ENCODE data around the gene NINJ2. TPM values are rescaled to one million over a fixed set of nuclear protein-coding genes. Genes with fewer than 3 reads are reported as not detected.

The NINJ2 gene
- total RNA-seq, 1 experiment from 2014 or later: 0.24 TPM

- Histone ChIP-seq H2BK15ac (ENCODE audit: low read depth, low read length) (no peak overlapping the region), H3K9me3 (ENCODE audit: control insufficient read depth, low read depth, low read length) (no peaks in the 10 kb centered on the region), H2AK5ac (ENCODE audit: insufficient read length, low read length) (no peak overlapping the region), H3K14ac (ENCODE audit: insufficient read depth, low read length) (no peak overlapping the region), H3K4me1 (ENCODE audit: insufficient read depth, low read length) (no peaks in the 10 kb centered on the region), H3K79me1 (ENCODE audit: insufficient read depth, low read depth, low read length, poor library complexity, severe bottlenecking) (no peaks in the 10 kb centered on the region), H3K23me2 (ENCODE audit: insufficient read length, low read depth, low read length, poor library complexity, severe bottlenecking) (no peaks in the 10 kb centered on the region), H3K4ac (ENCODE audit: low read depth, low read length) (no peak overlapping the region), H2AFZ (ENCODE audit: low read length) (no peak overlapping the region), H3K18ac (ENCODE audit: insufficient read length, low read depth, low read length) (no peak overlapping the region), H4K8ac (replicated peaks; ENCODE audit: insufficient read length, low read depth, low read length) (no peak overlapping the region), H2BK12ac (ENCODE audit: insufficient read length, low read depth, low read length) (no peak overlapping the region), H3T11ph (ENCODE audit: low read length) (no peak overlapping the region), H3K9ac (ENCODE audit: extremely low read depth, insufficient read length, low read length) (no peak overlapping the region), H3K27ac (ENCODE audit: insufficient read length, low read depth, low read length) (no peak overlapping the region), H4K91ac (ENCODE audit: insufficient read length, low read depth, low read length) (no peak overlapping the region), H2BK20ac (ENCODE audit: low read depth, low read length, poor library complexity, severe bottlenecking) (no peak overlapping the region), H2BK5ac (ENCODE audit: insufficient read length, low read length) (no peak overlapping the region), H4K5ac (ENCODE audit: insufficient read length, low read depth, low read length) (no peak overlapping the region), H3K79me2 (ENCODE audit: insufficient read depth, low read length) (no peaks in the 10 kb centered on the region), H3K27me3 (ENCODE audit: insufficient read depth, low read length) (no peaks in the 10 kb centered on the region), H3K4me2 (ENCODE audit: insufficient read depth, insufficient read length, low read length) (no peak overlapping the region), H3K23ac (ENCODE audit: insufficient read length, low read depth, low read length) (no peak overlapping the region), H3K56ac (ENCODE audit: insufficient read length, low read depth, low read length) (no peak overlapping the region), H2BK120ac (ENCODE audit: low read depth, low read length, poor library complexity, severe bottlenecking) (no peak overlapping the region), H4K20me1 (ENCODE audit: control insufficient read depth, insufficient read depth, insufficient read length) (no peaks in the 10 kb centered on the region)
- Mint-ChIP-seq H3K4me1 (0 out of 4 replicates have a peak, but pooled peaks cover 0 to 4% of the 10 kb centered on the region in 2 experiments), H3K27me3 (ENCODE audit: low read depth) (peaks cover 9% of the 10 kb centered on the region), H3K9me3 (no peaks in the 10 kb centered on the region; a peak in 3 of 5 replicates), H3K4me3 (no peak overlapping the region), H3K36me3 (ENCODE audit: insufficient read depth in 1 of 3, low read depth in 3 of 3) (no peaks in the 10 kb centered on the region), H3K27ac (no peak overlapping the region; a peak in 1 of 7 replicates)
- WGBS (ENCODE audit: extremely low coverage, insufficient read length, low lambda C conversion rate): no CpG with 5 or more reads among the region's 14 CpGs
- no peak for DNase-seq
- TF ChIP-seq, protein P1, sequence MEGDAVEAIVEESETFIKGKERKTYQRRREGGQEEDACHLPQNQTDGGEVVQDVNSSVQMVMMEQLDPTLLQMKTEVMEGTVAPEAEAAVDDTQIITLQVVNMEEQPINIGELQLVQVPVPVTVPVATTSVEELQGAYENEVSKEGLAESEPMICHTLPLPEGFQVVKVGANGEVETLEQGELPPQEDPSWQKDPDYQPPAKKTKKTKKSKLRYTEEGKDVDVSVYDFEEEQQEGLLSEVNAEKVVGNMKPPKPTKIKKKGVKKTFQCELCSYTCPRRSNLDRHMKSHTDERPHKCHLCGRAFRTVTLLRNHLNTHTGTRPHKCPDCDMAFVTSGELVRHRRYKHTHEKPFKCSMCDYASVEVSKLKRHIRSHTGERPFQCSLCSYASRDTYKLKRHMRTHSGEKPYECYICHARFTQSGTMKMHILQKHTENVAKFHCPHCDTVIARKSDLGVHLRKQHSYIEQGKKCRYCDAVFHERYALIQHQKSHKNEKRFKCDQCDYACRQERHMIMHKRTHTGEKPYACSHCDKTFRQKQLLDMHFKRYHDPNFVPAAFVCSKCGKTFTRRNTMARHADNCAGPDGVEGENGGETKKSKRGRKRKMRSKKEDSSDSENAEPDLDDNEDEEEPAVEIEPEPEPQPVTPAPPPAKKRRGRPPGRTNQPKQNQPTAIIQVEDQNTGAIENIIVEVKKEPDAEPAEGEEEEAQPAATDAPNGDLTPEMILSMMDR (conservative IDR thresholded peaks at IDR 0.05): no peak
Observed at GRCh38 chr12:590206-590750, 73.0 kb downstream of the NINJ2 start.

All from H9 (cell line).